ENCODE measurements around the gene SETD7.
A peak's percentile ranks its signal among the peaks of the same experiment; 100 is the strongest.

Gene SETD7

GRCh38 chr4:139555705-139556070 lies 331 bp downstream of the SETD7 start:
- no peak for TF ChIP-seq CTCF (IDR thresholded peaks at IDR 0.05; ENCODE audit: insufficient read depth, low read length, missing control alignments)
- H3K4me3 ChIP-seq (ENCODE audit: low read depth, low read length) = peak overlapping the region; percentile 90
- DNase-seq (ENCODE audit: low read depth, low spot score) = no peak
- ChIA-PET POLR2A (interaction anchor here (1.0 to 1.2 kb wide), 2 partner anchors 20 to 27 kb away, joined by 3 to 5 read pairs; no protein-coding TSS in a partner anchor), CTCF (interaction anchor here (1.1 to 3.0 kb wide), 5 partner anchors 11 to 59 kb away, joined by 3 to 14 read pairs (median 3); no protein-coding TSS in a partner anchor)

GRCh38 chr4:139554893-139555704 lies 920 bp downstream of the SETD7 start:
- no peak for DNase-seq (ENCODE audit: low read depth, low spot score)
- H3K4me3 ChIP-seq (ENCODE audit: low read depth, low read length) = peak overlapping the region; percentile 90
- ChIA-PET CTCF (interaction anchor here (1.2 to 2.2 kb wide), 5 partner anchors 11 to 102 kb away, joined by 3 to 7 read pairs (median 3); no protein-coding TSS in a partner anchor), POLR2A (interaction anchor here (0.9 to 1.2 kb wide), 3 partner anchors 11 to 26 kb away, joined by 3 to 5 read pairs (median 3); no protein-coding TSS in a partner anchor)
- no peak for TF ChIP-seq CTCF (IDR thresholded peaks at IDR 0.05; ENCODE audit: insufficient read depth, low read length, missing control alignments)

GRCh38 chr4:139554642-139554892 lies 1.5 kb downstream of the SETD7 start:
- no peak for TF ChIP-seq CTCF (IDR thresholded peaks at IDR 0.05; ENCODE audit: insufficient read depth, low read length, missing control alignments)
- ChIA-PET CTCF (interaction anchor here (1.2 to 2.2 kb wide), 5 partner anchors 10 to 102 kb away, joined by 3 to 7 read pairs (median 3); no protein-coding TSS in a partner anchor), POLR2A (interaction anchor here (0.9 kb wide), 1 partner anchor 10 kb away, joined by 3 read pairs; no protein-coding TSS in a partner anchor)
- peak overlapping the region; percentile 90 for H3K4me3 ChIP-seq (ENCODE audit: low read depth, low read length)
- no peak for DNase-seq (ENCODE audit: low read depth, low spot score)

- H3K4me3 ChIP-seq (ENCODE audit: low read depth, low read length) = peak overlapping the region; percentile 90
- no peak for TF ChIP-seq CTCF (IDR thresholded peaks at IDR 0.05; ENCODE audit: insufficient read depth, low read length, missing control alignments)
- POLR2A ChIA-PET = interaction anchor here (0.9 to 1.3 kb wide), 2 partner anchors 10 to 101 kb away, joined by 3 to 4 read pairs; no protein-coding TSS in a partner anchor
- CTCF ChIA-PET = interaction anchor here (0.6 to 2.2 kb wide), 6 partner anchors 10 to 104 kb away, joined by 3 to 7 read pairs (median 4); no protein-coding TSS in a partner anchor
- no peak for DNase-seq (ENCODE audit: low read depth, low spot score)
Observed at GRCh38 chr4:139553751-139554641, 2.0 kb downstream of the SETD7 start.

GRCh38 chr4:139552517-139553307 lies 3.3 kb downstream of the SETD7 start:
- POLR2A ChIA-PET = no interaction called here
- CTCF ChIA-PET = interaction anchor here (0.6 to 2.2 kb wide), 5 partner anchors 22 to 105 kb away, joined by 3 to 6 read pairs (median 4); no protein-coding TSS in a partner anchor
- no peak overlapping the region for H3K4me3 ChIP-seq (ENCODE audit: low read depth, low read length)
- TF ChIP-seq CTCF (IDR thresholded peaks at IDR 0.05; ENCODE audit: insufficient read depth, low read length, missing control alignments) = no peak
- no peak for DNase-seq (ENCODE audit: low read depth, low spot score)
